Limb (tissue), 2 donors: ENCODE measurements around the gene CST1.
"Not testable (repeated sequence)": the region's sequence is repeated elsewhere in the genome, so short reads cannot be mapped to it uniquely, and the experiment has no call there.

Source experiments
- DNase-seq, 2 donors: peaks; one replicate each; pipeline ENCODE4 v3.0.0-alpha.2; 2016; ENCODE audit errors: extremely low spot score in 2 of 2

CST1 gene

DNA sequence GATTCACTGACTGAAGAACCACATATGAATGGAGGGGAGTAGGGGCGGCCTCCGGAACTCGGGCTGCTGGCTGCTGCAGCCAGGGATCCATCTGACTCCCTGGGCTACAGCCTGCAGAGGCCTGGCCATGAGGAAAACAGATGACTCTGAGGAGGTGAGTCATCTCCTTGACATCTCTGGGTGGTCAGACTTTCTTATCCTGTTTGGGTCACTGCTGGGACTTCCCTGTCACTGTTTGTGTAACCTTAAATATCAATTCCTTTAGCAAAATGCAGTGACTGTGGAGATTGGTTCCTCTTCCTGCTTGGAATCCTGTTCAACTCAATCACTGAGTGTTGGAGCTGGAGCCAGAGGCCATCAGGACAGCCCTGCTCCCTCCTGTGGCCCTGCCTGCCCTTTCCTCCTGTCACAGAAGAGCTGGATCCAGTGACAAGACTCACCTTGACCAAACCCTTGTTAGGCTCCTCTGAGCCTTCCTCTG is 4.4 kb upstream of the CST1 start:
- DNase-seq, result not testable (repeated sequence)

DNA sequence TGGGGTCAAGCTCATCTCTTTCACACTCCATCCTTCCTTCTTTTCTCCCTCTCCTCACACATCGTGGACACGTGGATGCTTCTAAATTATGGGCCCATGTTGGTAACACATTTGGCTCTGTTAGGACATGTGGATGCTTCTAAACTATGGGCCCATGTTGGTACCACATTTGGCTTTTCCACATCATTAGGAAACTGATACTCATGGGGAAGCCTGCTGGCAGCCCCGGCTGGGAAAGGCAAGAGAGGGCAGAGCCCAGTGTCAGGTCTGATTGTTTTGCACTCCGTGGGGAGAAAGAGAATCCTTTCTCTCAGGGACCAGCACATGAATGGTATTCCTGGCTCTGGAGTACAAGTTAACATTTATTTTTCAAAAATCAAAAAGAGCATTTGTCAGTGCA is 4.0 kb upstream of the CST1 start:
- DNase-seq, result no peak

DNA sequence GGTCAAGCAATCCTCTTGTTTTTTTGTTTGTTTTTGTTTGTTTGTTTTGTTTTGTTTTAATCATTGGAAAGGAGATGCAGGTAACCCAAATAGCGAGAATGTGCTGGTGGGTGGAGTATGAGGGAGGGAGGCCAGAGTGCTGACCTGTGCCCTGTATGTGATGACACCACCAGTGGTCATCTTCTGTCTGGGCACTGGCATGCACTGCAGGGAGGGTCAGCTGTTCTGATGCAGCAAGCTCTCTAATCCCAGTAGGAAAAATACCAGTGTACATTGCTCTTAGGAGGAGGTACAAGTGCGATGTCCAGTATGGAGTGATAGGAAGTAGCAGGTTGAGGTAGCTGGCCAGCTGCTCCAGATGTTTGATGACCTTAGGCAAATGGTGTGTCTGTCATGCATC is 2.9 kb upstream of the CST1 start:
- DNase-seq, result no peak

DNA sequence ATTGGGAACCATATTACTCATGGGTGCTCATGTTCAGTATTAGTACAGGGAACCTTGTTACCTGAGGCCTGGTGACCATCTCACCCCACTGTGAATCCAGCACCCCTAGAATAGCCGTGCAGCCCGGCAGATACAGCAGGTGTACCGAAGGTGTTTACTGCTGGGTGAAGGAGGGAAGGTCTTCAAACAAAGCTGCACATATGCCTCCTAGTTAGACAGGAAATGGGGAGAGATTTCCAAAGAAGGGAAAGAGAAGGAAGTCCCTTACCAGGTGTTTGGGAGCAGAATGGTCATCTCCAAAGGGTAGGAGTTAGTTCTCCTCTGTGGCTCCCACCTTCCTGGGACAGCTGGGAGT is 2.4 kb upstream of the CST1 start:
- no peak for DNase-seq

GRCh38 chr20:23752481-23753193 is 1.9 kb upstream of the CST1 start:
- DNase-seq, result no peak

GRCh38 chr20:23752019-23752418 is 1.3 kb upstream of the CST1 start:
- no peak for DNase-seq

- no peak for DNase-seq
Measured at GRCh38 chr20:23749746-23750145, 989 bp downstream of the CST1 start.

DNA sequence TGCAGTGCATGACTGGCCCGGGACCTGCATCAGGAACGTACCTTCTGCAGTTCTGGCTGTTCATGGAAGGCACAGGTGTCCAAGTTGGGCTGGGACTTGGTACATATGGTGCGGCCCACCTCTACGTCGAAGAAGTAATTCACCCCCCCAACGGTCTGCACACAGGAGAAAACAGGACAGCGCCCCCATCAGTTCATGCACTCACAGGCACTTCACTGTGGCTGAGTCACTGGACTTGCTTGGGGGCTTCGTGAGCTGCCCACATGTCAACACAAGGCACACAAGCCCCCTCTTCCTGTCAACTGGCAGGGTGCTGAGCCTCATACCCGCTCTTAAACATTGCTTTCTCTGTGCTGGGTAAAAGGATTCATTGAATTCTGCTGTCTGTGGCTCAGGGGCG is 1.8 kb downstream of the CST1 start:
- DNase-seq, result not testable (repeated sequence)

DNA sequence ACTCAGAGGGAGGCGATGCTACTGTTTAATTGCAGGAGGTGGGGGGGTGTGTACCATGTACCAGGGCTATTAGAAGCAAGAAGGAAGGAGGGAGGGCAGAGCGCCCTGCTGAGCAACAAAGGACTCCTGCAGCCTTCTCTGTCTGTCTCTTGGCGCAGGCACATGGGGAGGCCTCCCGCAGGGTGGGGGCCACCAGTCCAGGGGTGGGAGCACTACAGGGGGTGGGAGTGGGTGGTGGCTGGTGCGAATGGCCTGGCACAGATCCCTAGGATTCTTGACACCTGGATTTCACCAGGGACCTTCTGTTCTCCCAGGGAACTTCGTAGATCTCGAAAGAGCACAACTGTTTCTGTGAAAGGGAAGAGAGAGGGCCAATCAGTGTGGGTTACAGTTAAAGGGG is 3.2 kb downstream of the CST1 start:
- not testable (repeated sequence) for DNase-seq

- DNase-seq, result not testable (repeated sequence)
Measured at GRCh38 chr20:23747092-23747491, 3.6 kb downstream of the CST1 start.

GRCh38 chr20:23746321-23746720 is 4.4 kb downstream of the CST1 start:
- DNase-seq, result no peak

DNA sequence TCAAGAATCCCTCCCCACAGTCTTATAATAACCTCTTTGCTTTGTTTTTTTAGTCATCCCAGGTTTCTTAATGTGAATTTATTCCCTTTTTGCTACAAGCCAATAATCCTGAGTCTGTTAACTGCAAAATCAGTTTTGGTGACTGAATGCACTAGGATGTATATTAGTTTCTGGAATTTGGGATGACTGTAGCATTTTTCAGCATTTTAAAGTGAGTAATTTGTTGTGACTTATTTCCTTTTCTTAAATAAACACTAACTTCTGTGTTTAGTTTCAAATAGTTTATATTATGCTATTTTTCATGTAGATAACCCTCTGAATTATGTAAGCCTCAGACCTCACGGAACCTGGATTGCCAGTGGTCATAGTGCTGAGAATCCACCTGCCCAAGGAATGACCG is 5.5 kb downstream of the CST1 start:
- DNase-seq, result no peak

GRCh38 chr20:23744817-23745216 is 5.9 kb downstream of the CST1 start:
- no peak for DNase-seq

DNA sequence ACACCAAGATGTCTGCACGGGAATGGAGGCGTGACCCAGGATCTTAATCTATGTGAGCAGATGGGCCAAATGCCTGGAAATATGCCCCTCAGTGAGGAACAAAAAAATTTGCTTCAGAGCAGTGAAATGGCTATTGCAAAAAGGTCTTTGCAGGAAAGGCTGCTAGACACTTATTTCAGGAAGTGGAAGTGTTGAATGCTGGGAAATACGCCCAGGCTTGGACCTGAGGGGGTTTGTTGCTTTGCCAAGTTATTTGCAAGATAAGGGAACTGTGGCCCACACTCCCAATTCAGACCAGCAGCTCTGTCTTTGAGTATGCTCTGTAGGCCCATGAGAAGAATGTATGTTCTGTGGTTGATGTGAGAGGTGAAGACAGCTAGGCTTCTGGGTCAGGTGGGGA is 15.3 kb downstream of the CST1 start:
- not testable (repeated sequence) for DNase-seq

GRCh38 chr20:23734949-23735348 is 15.8 kb downstream of the CST1 start:
- not testable (repeated sequence) for DNase-seq

- DNase-seq, result not testable (repeated sequence)
Measured at GRCh38 chr20:23734440-23734839, 16.3 kb downstream of the CST1 start.

DNA sequence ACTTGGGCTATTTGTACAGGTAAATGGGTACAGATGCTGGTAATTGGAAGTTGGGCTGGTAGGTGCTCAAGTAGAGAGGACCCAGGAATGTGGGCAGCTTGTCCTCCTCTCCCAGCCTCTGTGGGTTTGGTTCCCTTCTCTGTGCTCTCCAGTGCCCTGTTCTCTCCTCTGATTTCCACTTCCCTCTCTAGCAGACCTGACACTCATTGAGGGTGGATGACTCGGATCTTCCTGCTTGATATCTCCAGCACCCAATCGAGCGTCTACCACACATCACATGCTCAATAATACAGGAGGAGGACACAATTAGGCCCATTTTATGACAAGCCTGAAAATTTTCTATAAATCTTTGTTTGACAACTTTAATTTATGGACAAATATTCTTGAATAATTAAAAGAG is 23.7 kb downstream of the CST1 start:
- no peak for DNase-seq

GRCh38 chr20:23725102-23725501 is 25.6 kb downstream of the CST1 start:
- no peak for DNase-seq

DNA sequence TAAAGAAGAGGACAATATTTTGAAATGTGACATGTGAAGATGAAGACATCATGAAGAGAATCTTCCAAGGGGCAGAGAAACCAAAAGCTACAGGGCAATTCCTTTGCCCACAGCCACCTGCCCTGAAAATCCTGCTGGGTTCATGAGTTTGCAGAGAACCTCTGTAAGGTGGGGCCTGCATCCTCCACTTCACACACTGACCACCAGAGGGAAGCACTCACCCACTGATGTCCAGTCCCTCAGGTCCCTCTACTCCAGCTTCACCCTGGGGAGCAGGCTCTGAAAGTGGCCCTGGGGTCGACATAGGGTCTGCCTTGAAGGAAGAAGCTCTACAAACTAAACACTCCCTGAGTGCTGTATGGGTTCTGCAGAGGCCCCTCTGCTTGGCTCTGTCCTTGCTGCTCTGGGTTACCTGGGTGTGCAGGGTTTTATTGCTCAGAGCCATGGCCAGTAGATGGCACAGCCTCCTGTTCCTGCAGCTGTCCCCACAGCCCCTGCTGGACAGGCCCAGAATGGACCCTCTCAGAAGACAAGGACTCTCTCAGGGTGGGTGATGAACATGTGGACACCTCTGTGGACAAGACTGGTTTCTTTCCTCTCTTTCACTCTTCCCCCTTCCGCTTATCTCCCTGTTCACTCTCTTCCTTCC is 27.0 kb downstream of the CST1 start:
- DNase-seq, result not testable (repeated sequence)

DNA sequence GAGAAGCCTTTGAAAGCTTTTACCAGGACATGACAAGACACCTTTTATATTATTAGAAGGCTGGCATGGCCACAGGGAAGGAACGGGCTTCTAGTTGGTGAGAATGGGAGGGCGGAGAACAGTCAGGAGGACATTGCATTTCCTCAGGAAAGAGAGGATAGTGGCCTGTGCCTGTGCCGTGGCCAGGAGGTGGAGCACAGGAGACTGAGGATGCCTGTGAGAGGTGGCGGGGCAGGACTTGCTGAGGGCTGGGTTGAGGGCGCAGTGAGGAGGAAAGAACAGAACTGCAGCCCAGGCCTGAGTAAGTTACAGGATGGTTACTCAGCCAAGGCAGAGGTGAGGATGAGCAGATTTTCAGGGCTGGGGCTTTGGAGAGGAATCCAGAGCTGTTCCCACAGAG is 27.9 kb downstream of the CST1 start:
- not testable (repeated sequence) for DNase-seq

DNA sequence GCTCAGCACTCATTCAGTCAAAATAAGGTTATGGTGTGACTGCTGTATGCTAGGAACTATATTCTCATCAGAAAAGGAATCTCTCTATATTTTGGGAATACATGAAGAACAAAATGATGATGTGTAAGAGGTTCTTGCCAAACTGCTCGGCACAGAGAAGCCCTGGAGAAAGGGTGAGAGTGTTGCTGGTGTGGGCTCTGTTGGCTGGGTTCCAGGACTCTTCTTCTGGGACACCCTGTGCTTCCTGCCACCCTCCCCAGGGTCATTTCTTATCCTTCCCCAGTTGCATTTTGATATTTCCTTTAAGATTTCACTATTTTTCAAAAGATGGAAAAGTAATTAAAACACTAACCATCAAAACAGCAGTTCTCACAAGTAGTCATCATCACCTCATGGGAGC is 28.8 kb downstream of the CST1 start:
- DNase-seq, result no peak

GRCh38 chr20:23719351-23719750 is 31.4 kb downstream of the CST1 start:
- not testable (repeated sequence) for DNase-seq

GRCh38 chr20:23711778-23712177 is 39.0 kb downstream of the CST1 start:
- DNase-seq, result not testable (repeated sequence)
